GM19043 (cell line): ENCODE data around the gene ZNF337.
A peak's percentile ranks its signal among the peaks of the same experiment; 100 is the strongest.
"Not testable (repeated sequence)": the region's sequence is repeated elsewhere in the genome, so short reads cannot be mapped to it uniquely, and the experiment has no call there.

Source experiments
- ATAC-seq: cut with Tn5 transposase; IDR thresholded peaks from one replicate; pipeline ENCODE4 v1.9.1; 2021; ENCODE audit warnings: low read depth; ENCODE audit not compliant: unreplicated experiment

ZNF337 gene

DNA sequence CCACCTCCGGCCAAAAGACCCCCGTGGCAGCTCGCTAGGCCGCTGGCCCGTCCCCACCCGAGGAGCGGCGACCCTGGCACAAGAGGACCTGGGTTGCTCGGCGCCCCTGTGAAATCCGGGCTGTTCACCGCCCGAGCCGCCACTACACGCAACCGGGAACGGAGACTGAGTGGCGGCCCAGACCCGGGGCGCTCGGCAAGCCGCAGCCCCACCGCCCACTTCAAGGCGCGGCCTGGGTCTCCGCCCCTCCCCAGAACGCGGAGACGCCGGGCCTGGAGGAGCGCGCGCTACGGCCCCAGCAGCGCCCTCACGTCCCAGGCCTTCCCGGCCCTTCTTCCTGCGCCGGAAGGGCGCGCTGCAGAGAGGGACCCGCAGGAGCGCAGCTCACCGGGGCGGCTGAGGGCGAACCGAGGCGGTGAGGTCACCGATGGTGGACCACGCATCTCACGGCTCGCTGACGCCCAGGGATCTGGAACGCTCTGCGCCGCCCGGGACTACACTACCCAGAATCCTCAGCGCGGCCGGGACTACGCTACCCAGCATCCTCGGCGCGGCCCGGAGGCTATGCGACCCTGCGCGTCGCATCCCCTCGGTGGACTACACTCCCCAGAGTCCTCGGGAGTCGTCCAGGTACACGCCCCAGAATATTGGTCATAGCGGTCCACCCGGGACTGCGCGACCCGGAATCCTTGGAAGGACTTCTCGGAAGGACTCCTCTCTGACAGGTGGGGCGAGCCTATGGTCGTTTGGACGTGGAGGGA lies at the start of gene ZNF337:
Gene ZNF337, minus strand, starts transcription at position 483 of the 761 bp plus-strand sequence. CDS start 10,436 bp downstream, outside the sequence.
- ATAC-seq, result peak; percentile 95

DNA sequence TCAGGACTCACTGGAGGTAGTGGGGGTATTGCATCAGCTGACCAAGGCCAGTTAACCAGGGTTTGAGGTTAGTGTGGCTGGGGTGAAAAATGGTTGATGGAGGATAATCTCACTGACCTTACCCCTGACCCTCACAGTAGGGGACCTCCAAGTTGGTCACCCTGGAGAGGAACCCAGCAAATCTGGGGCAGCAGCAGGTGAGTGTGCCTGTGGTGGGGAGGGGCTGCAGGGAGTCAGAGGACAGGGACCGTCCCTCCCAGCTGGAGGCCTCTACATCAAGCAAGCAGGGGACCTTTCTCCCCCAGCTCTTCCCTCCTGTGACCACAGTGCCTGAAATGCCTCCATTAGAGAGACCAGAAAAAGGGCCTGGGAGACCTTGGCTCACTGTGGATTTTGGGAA lies 49.1 kb upstream of the ZNF337 start:
- ATAC-seq, result no peak

DNA sequence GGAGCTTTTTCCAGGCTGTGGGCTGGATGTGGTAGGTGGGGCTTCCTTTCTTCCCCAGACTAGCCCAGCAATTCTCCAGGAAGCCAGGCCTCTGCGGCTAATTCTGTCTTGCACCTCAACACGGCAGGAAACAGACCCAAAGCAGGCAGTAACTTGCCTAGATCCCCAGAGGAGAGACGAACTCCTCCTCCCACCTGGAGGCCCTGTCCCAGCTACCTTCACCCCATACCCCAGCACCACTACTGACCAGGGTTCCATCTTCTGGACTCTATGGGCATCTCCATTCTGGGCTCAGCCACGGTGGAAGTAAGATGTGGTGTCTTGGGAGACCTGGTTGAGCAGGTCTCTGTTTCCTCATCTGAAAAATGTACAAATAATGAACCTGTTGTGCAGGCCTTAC lies 48.4 kb upstream of the ZNF337 start:
- ATAC-seq, result no peak

DNA sequence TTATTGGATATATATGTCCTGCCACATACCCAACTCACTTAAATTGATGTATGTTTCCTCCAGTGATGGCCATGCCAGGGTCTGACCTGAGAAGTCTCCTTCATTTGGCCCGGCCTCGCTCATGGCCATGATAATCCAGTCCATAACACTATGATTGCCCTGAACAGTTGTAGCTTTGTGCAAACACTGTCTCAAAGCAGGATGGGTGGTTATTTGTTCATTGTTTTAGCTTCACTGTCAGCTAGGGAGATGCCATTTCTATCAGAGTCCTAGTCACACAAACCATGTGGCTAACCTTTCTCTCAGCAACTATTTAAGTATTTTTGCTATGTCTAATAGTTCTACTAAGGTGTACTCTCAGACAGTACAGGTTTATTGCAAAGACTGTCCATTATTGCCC lies 47.6 kb upstream of the ZNF337 start:
- ATAC-seq, result no peak

DNA sequence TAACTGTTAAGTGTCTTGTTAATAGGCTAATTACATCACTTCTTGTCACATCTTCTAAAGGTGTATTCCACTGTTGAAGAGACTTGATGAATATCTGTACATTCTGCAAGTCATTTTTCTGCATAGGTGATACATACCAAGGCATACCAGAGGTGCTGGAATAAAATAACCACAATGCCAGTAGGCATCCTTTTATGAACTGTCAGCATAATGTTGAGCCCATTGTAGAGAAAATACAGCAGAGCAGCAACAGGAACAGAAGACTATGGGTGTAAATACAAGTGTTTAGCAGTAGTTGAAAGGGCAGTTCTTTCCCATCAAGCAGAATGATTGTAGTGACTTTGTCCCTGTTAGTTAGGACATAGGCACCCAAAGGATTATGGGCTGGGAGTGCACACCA lies 44.4 kb upstream of the ZNF337 start:
- ATAC-seq, result no peak

DNA sequence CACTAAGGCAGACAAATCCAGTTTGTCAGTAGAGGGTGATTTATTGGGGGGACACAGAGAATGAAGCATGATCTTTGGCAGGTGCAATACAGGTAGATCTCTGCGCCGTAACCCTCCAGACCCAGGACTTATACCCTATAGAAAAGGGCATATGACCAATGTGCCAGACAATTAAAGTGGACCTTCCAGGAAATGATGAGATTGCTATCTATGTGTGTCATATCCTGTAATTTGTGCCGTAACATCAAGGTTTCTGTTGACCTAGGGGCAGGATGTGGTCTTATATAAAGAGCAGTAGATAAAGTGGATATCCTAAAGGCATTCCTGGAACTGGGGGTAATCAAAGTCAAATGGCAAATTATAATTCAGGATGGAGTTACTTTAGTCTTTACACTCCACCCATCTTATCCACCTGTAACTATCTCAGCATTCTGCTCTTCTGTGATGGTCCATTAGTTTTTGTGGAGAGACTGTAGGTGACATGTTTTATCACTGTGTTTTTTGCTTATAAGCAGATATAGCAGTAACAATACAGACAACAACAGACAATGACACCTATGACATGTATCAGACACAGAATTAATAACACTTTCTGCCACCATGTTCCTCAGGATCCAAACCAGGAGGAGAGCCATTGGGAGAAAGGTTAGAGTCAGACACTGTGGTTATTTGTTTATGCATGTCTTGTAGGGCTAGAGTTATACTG lies 43.1 kb upstream of the ZNF337 start:
- ATAC-seq, result no peak

DNA sequence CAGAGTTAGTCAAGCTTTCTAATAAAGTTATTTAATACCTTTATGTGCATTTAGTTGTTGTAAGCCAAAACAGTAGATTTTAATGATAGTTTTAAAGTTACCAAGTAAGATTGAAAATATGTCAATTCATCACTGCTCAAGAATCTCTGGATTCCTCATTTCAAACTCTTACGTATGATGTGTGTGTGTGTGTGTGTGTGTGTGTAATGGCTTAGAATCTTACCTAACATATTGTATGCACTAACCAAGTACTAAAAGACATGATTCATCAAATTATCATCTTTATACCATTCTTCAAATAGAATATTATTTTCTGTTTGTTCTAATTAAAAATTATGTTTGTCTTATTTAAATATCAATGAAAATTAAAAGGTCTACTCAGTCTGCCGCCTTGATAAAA lies 41.5 kb upstream of the ZNF337 start:
- ATAC-seq, result no peak

DNA sequence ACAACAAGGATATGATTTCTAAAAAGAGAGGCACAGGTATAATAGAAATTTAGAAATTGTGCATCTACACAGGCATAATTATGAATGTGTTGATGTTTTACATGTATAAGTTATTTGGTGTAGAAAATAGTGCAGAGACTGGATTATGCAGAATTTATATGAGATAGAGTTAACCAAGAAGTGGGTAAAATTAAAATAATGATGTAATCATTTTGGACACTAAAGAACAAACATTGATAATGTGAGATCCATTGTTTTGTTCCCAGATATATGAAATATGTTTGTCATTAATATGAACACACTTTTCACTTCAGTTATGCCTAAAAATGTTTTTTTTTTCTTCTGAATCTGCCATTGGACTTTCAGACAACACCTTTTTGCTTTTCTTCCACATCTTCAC lies 37.2 kb upstream of the ZNF337 start:
- ATAC-seq, result no peak

DNA sequence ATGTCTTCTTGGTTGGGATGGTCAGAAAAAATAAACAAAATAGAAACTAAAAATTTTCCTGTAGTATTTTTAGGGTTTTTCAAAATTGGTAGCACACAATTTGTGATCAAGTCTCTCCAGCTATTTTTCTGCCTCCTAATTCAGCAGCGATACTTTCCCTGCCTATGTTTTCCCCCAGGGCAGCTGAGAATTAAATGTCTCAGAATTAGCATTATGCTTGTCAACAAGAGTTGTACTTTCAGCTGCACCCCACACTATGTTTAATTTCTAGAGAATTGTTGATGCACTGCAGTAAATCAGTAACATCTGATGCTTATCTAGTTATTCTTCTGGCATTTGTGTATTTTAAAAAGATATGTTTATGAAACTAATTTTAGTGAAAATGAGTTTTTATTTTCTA lies 34.2 kb upstream of the ZNF337 start:
- ATAC-seq, result no peak

DNA sequence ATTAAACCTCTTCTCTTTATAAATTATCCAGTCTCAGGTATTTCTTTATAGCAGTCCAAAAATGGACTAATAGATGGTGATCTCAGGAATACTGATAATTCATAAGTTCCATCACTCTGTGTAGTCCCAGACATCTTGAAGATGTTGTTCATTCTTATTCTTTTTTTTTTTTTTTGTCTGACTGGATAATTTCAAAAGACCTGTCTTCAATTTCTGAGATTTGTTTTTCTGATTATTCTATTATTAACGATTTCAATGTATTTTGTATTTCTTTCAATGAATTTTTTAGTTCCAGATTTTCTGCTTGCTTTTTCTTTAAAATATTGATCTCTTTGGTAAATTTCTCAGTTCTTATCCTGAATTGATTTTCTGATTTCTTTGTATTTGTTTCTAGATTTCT lies 29.7 kb upstream of the ZNF337 start:
- no peak for ATAC-seq

DNA sequence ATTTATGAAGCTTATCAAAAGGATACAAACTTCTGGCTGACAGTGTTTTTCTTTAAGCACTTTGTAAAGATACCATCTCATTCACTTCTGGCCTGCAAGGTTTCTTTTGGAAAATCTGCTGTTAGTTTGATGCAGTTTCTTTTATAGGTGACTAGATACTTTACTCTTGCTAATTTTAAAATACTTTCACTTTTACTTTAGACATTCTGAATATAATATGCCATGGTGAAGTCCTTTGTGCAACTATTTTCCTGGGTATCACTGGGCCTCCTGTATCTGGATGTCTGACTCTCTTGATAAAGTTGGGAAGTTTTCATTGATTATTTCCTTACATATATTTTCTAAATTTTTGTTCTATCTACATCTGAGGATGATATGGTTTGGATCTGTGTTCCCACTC lies 29.0 kb upstream of the ZNF337 start:
- no peak for ATAC-seq

DNA sequence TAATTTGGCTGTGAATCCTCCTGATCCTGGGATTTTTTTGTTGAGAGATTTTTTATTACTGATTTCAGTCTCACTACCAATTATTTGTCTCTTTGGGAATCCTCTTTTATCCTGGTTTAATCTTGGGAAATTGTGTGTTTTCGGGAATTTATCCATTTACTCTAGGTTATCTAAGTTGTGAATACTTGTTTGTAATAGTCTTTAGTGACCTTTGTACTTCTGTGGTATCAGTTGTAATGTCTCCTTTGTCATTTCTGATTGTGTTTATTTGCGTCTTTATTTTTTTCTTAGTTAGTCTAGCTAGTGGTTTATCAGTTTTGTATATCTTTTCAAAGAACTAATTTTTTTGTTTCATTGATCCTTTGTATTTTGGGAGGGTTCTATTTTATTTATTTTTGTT lies 27.3 kb upstream of the ZNF337 start:
- no peak for ATAC-seq

DNA sequence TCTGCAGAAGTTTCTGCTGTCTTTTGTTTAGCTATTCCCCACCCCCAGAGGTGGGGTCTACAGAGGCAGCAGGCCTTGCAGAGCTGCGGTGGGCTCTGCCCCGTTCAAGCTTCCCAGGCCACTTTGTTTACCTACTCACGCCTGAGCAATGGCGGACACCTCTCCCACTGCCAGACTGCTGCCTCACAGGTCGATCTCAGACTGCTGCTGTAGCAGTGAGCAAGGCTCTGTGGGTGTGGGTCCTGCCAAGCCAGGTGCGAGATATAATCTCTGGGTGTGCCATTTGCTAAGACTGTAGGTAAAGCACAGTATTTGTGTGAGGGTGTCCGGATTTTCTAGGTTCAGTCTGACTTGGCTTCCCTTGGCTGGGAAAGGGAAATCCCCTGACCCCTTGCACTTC lies 23.6 kb upstream of the ZNF337 start:
- no peak for ATAC-seq

DNA sequence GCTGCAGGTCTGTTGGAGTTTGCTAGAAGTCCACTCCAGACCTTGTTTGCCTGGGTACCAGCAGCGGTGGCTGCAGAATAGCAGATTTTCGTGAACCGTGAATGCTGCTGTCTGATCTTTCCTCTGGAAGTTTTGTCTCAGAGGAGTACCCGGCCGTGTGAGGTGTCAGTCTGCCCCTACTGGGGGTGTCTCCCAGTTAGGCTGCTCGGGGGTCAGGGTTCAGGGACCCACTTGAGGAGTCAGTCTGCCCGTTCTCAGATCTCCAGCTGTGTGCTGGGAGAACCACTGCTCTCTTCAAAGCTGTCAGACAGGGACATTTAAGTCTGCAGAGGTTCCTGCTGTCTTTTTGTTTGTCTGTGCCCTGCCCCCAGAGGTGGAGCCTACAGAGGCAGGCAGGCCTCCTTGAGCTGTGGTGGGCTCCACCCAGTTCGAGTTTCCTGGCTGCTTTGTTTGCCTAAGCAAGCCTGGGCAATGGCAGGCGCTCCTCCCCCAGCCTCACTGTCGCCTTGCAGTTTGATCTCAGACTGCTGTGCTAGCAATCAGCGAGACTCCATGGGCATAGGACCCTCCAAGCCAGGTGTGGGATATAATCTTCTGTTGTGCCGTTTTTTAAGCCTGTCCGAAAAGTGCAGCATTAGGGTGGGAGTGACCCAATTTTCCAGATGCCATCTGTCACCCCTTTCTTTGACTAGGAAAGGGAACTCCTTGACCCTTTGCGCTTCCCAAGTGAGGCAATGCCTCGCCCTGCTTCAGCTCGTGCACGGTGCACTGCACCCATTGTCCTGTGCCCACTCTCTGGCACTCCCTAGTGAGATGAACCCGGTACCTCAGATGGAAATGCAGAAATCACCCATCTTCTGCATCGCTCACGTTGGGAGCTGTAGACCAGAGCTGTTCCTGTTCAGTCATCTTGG lies 22.5 kb upstream of the ZNF337 start:
- ATAC-seq, result not testable (repeated sequence)

DNA sequence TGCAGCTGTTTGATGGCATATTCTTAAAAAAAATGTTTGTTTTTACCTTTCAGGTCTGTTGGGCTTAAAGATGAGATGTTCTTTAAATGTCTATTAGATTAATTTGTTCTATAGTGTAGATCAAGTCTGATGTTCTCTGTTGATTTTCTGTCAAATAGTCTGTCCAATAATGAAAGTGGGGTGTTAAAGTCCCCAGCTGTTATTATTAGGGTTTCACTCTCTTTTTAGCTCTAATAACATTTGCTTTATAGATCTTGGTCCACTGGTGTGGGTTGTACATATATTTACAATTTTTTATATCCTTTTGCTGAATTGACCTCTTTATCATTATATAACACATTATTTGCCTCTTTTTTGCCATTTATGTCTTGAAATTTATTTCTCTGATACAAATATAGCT lies 11.0 kb upstream of the ZNF337 start:
- no peak for ATAC-seq

DNA sequence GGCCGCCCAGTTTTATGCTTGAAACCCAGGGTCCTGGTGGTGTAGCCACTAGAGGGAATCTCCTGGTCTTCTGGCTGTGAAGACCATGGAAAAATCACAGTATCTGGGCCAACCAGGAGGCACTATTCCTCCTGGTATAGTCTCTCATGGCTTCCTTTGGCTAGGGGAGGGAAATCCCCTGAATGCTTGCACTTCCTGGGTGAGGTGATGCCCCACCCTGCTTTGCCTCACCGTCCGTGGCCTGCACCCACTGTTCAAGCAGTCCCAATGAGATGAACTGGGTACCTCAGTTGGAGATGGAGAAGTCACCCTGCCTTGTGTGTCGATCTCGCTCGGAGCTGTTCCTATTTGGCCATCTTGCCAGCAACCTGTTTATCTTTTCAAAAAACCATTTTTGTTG lies 10.1 kb upstream of the ZNF337 start:
- ATAC-seq, result no peak

DNA sequence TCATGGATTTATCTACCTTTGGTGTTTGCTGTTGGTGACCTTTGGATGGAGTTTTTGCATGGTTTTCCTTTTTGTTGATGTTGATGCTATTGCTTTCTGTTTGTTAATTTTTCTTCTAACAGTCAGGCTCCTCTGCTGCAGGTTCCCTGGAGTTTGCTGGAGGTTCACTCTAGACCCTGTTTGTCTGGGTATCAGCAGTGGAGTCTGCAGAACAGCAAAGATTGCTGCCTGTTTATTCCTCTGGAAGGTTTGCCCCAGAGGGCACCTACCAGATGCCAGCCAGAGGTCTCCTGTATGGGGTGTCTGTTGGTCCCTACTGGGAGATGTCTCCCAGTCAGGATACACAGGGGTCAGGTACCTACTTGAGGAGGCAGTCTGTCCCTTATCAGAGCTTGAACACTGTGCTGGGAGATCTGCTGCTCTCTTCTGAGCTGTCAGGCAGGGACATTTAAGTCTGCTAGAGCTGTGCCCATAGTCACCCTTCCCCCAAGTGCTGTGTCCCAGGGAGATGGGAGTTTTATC lies 9.2 kb upstream of the ZNF337 start:
- ATAC-seq, result no peak

DNA sequence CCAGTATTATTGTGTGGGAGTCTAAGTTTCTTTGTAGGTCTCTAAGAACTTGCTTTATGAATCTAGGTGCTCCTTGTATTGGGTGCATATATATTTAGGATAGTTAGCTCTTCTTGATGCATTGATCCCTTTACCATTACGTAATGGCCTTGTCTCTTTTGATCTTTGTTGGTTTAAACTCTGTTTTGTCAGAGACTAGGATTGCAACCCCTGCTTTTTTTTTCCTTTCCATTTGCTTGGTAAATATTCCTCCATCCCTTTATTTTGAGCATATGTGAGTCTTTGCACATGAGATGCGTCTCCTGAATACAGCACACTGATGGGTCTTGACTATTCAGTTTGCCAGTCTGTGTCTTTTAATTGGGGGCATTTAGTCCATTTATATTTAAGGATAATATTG lies 7.7 kb upstream of the ZNF337 start:
- ATAC-seq, result not testable (repeated sequence)

DNA sequence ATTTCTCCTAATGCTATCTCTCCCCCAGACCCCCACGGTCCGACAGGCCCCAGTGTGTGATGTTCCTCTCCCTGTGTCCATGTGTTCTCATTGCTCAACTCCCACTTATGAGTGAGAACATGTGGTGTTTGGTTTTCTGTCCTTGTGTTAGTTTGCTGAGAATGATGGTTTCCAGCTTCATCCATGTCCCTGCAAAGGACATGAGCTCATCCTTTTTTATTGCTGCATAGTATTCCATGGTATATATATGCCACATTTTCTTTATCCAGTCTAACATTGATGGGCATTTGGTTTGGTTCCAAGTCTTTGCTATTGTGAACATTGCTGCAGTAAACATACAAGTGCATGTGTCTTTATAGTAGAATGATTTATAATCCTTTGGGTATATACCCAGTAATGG lies 4.2 kb upstream of the ZNF337 start:
- ATAC-seq, result not testable (repeated sequence)

DNA sequence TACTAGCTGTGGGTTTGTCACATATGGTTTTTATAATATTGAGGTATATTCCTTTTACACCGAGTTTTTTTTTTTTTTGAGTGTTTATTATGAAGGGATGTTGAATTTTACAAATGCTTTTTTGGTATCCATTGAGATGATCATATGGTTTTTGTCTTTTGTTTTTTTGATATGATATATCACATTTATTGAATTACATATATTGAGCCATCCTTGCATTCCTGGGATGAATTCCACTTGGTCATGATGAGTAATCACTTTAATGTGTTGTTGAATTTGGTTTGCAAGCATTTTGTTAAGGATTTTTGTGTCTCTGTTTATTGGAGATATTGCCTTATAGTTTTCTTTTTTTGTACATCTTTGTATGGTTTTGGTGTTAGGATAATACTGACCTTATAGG lies 3.3 kb upstream of the ZNF337 start:
- ATAC-seq, result no peak

DNA sequence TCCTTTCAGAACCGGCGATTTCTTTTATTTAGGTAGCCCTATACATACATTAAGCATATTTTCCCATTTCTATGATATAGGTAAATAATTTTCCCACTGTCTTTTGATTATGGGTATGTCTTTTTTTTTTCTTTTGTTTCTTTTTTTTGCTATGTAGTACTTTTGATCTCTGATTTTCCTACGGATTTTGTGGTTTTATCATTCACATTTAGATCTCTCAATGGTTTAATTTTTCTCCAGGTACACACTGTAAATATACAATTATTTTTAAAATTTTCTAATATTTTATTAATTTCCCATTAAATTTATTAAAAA lies 436 bp upstream of the ZNF337 start:
- no peak for ATAC-seq
